GM18507 (cell line): Measurements from ENCODE around the gene GPC6.

ENCODE experiments used
- DNase-seq: peaks from one replicate; pipeline ENCODE4 v3.0.0; 2011; ENCODE audit warnings: low read depth; ENCODE audit not compliant: insufficient read length; ENCODE audit errors: extremely low spot score
- FAIRE-seq: peaks from 2 replicates; lab custom pipeline; 2011; peaks lifted over from hg19 to GRCh38; lab: Jason Lieb, UNC

Gene GPC6

DNA sequence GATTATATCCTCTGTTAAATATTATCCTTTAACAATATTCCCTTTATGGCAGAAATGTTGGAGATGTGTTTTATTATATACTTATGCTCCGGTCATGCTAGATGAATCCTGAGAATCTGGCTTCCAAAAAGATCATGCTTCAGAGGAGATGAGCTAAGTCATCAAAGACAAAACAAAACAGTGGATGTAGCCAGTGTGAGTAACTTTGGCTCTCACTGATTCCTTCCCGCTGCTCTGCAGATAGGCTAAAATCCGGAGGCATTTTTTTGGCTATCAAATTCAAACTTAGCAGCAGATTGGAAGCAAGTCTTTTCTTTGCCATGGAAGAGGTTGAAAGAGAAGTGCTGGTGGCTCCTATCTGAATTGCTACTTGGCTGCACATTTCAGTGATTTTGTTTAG is 295.9 kb downstream of the GPC6 start:
- FAIRE-seq: no peak
- DNase-seq: no peak

DNA sequence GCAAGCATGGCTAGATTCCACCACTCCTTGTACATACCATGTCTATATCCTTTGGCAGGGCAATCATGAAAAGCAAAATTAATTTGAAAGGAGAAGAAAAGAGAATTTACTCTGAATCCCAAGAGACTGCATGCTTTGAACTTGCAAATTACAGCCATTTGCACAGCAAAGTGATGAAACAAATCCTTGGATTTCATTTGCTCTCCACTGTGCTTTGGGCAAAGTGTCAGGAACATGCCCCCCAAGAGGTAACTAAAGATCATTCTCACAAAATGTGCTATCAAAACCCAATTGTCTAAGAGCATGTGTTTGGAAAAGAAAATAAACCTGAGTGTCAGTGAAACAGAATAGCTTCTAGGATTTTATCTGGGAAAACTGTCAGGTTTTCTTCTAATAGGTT is 298.5 kb downstream of the GPC6 start:
- DNase-seq: no peak
- FAIRE-seq: no peak

- FAIRE-seq: no peak
- DNase-seq: no peak
Observed at GRCh38 chr13:93527748-93528297, 301.2 kb downstream of the GPC6 start.

- FAIRE-seq (no peak), DNase-seq (no peak)
Observed at GRCh38 chr13:93529961-93530360, 303.4 kb downstream of the GPC6 start.

- DNase-seq (no peak), FAIRE-seq (no peak)
Observed at GRCh38 chr13:93534181-93534700, 307.6 kb downstream of the GPC6 start.

DNA sequence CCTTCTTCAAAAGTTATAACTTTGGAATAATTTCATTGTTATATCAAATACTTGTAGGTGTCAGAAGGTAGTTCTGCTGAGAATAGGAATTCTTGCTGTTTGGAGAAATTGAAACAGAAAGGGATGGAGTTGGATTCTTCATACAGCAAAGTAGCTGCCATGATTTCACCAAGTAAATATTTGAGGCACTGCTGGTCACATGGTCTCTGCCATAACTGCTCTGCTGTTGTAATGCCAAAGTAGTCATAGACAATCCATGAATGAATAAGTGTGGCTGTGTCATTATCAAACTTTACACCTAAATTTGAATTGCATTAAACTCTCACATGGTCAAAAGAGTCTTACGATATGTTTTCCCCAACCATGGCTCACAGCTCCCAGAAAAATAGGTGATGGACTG is 308.6 kb downstream of the GPC6 start:
- FAIRE-seq: no peak
- no peak for DNase-seq

DNA sequence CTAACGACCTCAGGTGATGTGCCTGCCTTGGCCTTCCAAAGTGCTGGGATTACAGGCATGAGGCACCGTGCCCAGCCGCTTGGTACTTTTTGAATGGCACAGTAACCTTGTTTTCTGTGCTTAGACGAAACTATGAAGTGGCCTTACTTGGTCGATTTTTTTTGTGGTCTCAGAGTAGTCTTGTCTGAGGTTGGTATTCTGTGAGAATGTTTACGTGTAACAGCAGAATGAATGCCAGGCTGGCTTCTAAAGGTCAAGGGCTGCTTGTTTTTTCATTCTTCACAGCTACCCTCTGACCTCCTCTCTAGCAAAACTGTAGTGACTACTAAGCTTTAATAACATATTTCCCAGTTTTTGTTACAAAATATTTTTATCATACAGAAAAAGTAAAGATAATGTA is 313.3 kb downstream of the GPC6 start:
- no peak for FAIRE-seq
- no peak for DNase-seq

DNA sequence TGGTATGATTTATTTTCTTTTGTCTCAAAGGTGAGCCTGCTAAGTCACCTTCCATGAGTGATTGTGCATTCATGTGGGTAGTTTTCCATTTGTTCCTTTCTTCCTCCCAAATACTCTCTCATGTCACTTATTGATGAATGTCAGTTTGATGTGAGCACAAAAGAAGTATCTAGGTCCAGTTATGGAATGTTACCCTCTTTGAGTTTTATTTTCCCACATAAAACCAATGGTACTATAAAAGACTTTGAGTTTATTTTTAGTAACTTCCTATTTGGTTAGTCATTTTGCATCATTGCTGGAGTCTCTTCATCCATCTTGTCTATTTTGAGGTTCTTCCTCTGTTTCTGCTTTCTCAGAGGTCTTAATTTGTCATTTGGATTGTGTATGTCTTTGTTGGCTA is 321.3 kb downstream of the GPC6 start:
- DNase-seq: no peak
- FAIRE-seq: no peak

DNA sequence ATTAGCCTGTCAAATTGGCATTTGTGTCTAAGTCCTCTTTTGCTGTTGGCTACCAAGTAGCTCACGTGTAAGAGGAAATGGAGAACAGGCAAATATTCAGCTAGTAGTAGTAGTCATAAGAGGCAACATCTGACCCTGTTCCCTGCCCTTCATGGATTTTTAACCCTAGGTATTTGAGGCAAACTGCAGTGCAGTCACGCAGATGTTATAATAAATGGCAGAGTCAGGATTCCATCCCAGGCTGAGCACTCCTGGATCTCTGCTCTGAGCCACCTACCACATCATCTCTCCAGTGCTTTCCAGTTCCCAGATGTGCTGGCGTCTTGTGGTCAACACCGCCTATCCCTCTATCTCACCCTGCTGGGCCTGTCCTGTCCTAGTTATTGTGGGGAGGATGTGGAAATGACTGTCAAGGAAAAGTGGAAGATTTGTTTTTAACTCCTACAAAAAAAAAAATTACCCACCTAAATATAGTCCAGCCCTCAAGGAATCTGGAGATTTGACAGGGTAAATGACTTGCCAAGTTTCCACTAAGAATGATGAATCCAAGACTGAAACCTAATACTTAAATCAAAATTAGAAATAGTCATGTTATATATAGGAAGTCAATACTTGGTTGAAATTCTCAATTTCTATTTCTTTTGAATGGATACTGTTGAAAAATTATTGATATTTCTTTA is 322.9 kb downstream of the GPC6 start:
- DNase-seq: no peak
- FAIRE-seq: no peak

- no peak for FAIRE-seq
- no peak for DNase-seq
Observed at GRCh38 chr13:93550236-93550635, 323.6 kb downstream of the GPC6 start.

GRCh38 chr13:93552596-93552995 is 326.0 kb downstream of the GPC6 start:
- no peak for FAIRE-seq
- DNase-seq: no peak

GRCh38 chr13:93554514-93554913 is 327.9 kb downstream of the GPC6 start:
- FAIRE-seq: no peak
- no peak for DNase-seq

- no peak for DNase-seq
Observed at GRCh38 chr13:93558637-93559036, 332.0 kb downstream of the GPC6 start.

DNA sequence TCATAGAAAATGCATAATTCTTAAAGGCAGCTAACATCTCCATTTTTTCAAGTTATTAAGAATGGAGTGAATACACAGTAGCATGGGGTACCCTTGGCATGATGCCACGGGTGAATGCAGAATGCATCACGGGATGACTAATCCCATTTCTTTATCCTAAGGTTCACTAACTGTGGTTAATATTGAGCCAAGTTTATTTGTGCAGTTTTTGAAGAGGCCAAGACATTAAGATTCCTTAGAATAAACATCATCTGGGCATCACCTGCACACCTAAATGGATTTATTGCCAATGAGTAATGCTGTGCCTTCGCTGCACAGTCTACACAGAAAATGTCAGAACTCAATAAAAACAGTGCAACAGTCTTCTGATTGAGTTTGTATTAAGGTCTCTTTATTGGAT is 333.1 kb downstream of the GPC6 start:
- DNase-seq (no peak), FAIRE-seq (no peak)

More at GRCh38 chr13:93558637-93559036, 332.0 kb downstream of the GPC6 start:
- FAIRE-seq: no peak

- DNase-seq (no peak), FAIRE-seq (no peak)
Observed at GRCh38 chr13:93561576-93562225, 335.1 kb downstream of the GPC6 start.

GRCh38 chr13:93562676-93563075 is 336.1 kb downstream of the GPC6 start:
- DNase-seq (no peak), FAIRE-seq (no peak)

GRCh38 chr13:93577105-93577504 is 350.5 kb downstream of the GPC6 start:
- FAIRE-seq: no peak
- DNase-seq: no peak

- no peak for FAIRE-seq
- DNase-seq: no peak
Observed at GRCh38 chr13:93589788-93590187, 363.2 kb downstream of the GPC6 start.

GRCh38 chr13:93603043-93603442 is 376.4 kb downstream of the GPC6 start:
- FAIRE-seq (no peak), DNase-seq (no peak)

DNA sequence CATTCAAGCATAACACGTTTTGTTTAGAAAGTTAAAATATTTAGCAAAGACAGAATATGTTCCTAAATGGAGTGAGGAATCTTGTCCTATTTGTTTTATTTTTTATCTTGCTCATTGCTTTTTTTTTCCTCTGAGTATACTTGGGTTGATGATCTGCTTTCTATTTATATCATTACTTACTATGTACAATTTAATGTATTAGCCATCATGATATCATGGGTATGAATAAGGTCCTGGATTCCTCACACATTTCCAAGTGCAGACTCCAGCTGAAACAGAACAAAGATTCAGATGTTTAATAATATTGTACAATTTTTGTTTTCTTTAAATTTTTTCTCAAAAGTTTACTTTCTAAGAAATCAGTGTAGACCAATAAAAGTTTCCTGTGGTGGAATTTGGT is 388.2 kb downstream of the GPC6 start:
- no peak for DNase-seq
- no peak for FAIRE-seq

- DNase-seq: no peak
- no peak for FAIRE-seq
Observed at GRCh38 chr13:93620181-93620765, 393.7 kb downstream of the GPC6 start.
